Left ventricle myocardium inferior (tissue), 1 donor: Measurements from ENCODE around the gene DLGAP5. TPM values are rescaled to one million over a fixed set of nuclear protein-coding genes. Genes with fewer than 3 reads are reported as not detected.

ENCODE experiments used
- DNase-seq: peaks from one replicate; pipeline ENCODE4 v3.0.0-alpha.2; 2020
- H3K27ac ChIP-seq: fragments of 200-600 bp; replicated peaks from 2 replicates; pipeline ENCODE4 v1.8.0; 2021
- H3K27me3 ChIP-seq: fragments of 200-600 bp; 2 replicates; pipeline ENCODE4 v1.8.0; 2021; ENCODE audit warnings: low read depth
- H3K36me3 ChIP-seq: fragments of 200-600 bp; 2 replicates; pipeline ENCODE4 v1.8.0; 2021
- H3K4me1 ChIP-seq: fragments of 200-600 bp; 2 replicates; pipeline ENCODE4 v1.8.0; 2021
- H3K4me3 ChIP-seq: fragments of 200-600 bp; 2 replicates; pipeline ENCODE4 v1.8.0; 2021; ENCODE audit warnings: mild to moderate bottlenecking, moderate library complexity
- H3K9me3 ChIP-seq: fragments of 200-600 bp; replicated peaks from 2 replicates; pipeline ENCODE4 v1.8.0; 2021
- CTCF ChIP-seq: fragments of 200-600 bp; IDR thresholded peaks from 2 replicates; pipeline ENCODE4 v1.8.0; 2021; ENCODE audit warnings: antibody characterized with exemption, mild to moderate bottlenecking, borderline replicate concordance
- intact Hi-C: fragments of 100-400 bp; cut with micrococcal nuclease; formaldehyde crosslinking; loops from one replicate; pipeline ENCODE4 v1.11.0; 2022
- total RNA-seq: library from RNA; stranded (reverse); fragmentation: NEBNext Ultra II Directional; extraction: Animal tissue kit (Norgen Biotek cat#: 25700); gene quantifications from one replicate; pipeline ENCODE4 v1.2.1, GENCODE V29; 2021
- donor health status: DM: no; HTN: yes; CAD: no; lungs with severe emphysema.

DLGAP5 gene
- total RNA-seq, 1 donor from 2014 or later, result 0.14 TPM

- no peak overlapping the region for H3K27ac ChIP-seq
- H3K4me1 ChIP-seq, result peaks cover 36% of the 10 kb centered on the region
- TF ChIP-seq CTCF, result no peak
- no peak overlapping the region for H3K4me3 ChIP-seq
- H3K36me3 ChIP-seq, result peaks cover 87% of the 10 kb centered on the region
- intact Hi-C loops, result no loop called here
- no peak for DNase-seq
- H3K27me3 ChIP-seq, result no peaks in the 10 kb centered on the region
- no peaks in the 10 kb centered on the region for H3K9me3 ChIP-seq
Measured at GRCh38 chr14:55141825-55142224, 49.6 kb downstream of the DLGAP5 start.

- TF ChIP-seq CTCF, result no peak
- peak overlapping the region; percentile 86 for H3K27ac ChIP-seq
- intact Hi-C loops, result no loop called here
- no peak overlapping the region for H3K4me3 ChIP-seq
- DNase-seq, result no peak
- H3K36me3 ChIP-seq, result peaks cover 71% of the 10 kb centered on the region
- no peaks in the 10 kb centered on the region for H3K9me3 ChIP-seq
- H3K4me1 ChIP-seq, result peaks cover 51% of the 10 kb centered on the region
- H3K27me3 ChIP-seq, result no peaks in the 10 kb centered on the region
Measured at GRCh38 chr14:55139696-55140509, 51.5 kb downstream of the DLGAP5 start.

- Histone ChIP-seq H3K27ac (peak overlapping the region; percentile 86), H3K4me1 (peaks cover 59% of the 10 kb centered on the region), H3K36me3 (peaks cover 64% of the 10 kb centered on the region), H3K9me3 (no peaks in the 10 kb centered on the region), H3K4me3 (no peak overlapping the region), H3K27me3 (no peaks in the 10 kb centered on the region)
- no peak for DNase-seq
- no peak for TF ChIP-seq CTCF
- intact Hi-C loops, result no loop called here
Measured at GRCh38 chr14:55139141-55139540, 52.2 kb downstream of the DLGAP5 start.

GRCh38 chr14:55138091-55138490 is 53.3 kb downstream of the DLGAP5 start:
- TF ChIP-seq CTCF, result peak; percentile 16
- Histone ChIP-seq H3K4me3 (peak overlapping the region; percentile 50), H3K27ac (peak overlapping the region; percentile 86), H3K9me3 (no peaks in the 10 kb centered on the region), H3K4me1 (peaks cover 69% of the 10 kb centered on the region), H3K27me3 (no peaks in the 10 kb centered on the region), H3K36me3 (peaks cover 55% of the 10 kb centered on the region)
- DNase-seq, result no peak
- intact Hi-C loops, result no loop called here

- Histone ChIP-seq H3K36me3 (peaks cover 51% of the 10 kb centered on the region), H3K4me3 (peak overlapping the region; percentile 50), H3K9me3 (no peaks in the 10 kb centered on the region), H3K27ac (peak overlapping the region; percentile 86), H3K27me3 (no peaks in the 10 kb centered on the region), H3K4me1 (peaks cover 79% of the 10 kb centered on the region)
- DNase-seq, result peak; percentile 82
- intact Hi-C loops, result no loop called here
- peak; percentile 19 for TF ChIP-seq CTCF
Measured at GRCh38 chr14:55136885-55137786, 54.2 kb downstream of the DLGAP5 start.
